Right lobe of liver (tissue), 6 donors: ENCODE results near the gene LY86. TPM values are rescaled to one million over a fixed set of nuclear protein-coding genes. Genes with fewer than 3 reads are reported as not detected.

ENCODE experiments used
- ATAC-seq, 4 donors: fragments of 200-7000 bp; cut with Tn5 transposase; one replicate each; pipeline ENCODE4 v1.9.1; 2020; ENCODE audit warnings: mild to moderate bottlenecking in 4 of 4, moderate library complexity in 4 of 4
- DNase-seq, 3 donors: peaks; one replicate each; pipeline ENCODE4 v3.0.0-alpha.2; 2020
- H3K27ac ChIP-seq, 3 donors: fragments of 200-600 bp; one replicate each; pipeline ENCODE4 v1.8.0; 2022
- H3K27me3 ChIP-seq, 2 donors: fragments of 200-600 bp; one replicate each; pipeline ENCODE4 v1.8.0; 2022
- H3K36me3 ChIP-seq, 4 donors: fragments of 200-600 bp; sonication (generic) in 1 of 4; one replicate each; pipeline versions ENCODE4 v1.5.1 to v1.8.0; 2017 to 2022; ENCODE audit warnings: control low read depth in 1 of 4
- H3K4me1 ChIP-seq, 4 donors: fragments of 200-600 bp; sonication (generic) in 1 of 4; one replicate each; pipeline versions ENCODE4 v1.5.1 to v1.8.0; 2017 to 2022; ENCODE audit warnings: control low read depth in 1 of 4
- H3K4me3 ChIP-seq, 3 donors: fragments of 200-600 bp; one replicate each; pipeline ENCODE4 v1.8.0; 2022
- H3K9me3 ChIP-seq, 4 donors: fragments of 200-600 bp; sonication (generic) in 1 of 4; one replicate each; pipeline versions ENCODE4 v1.5.1 to v1.8.0; 2017 to 2022; ENCODE audit warnings: control low read depth in 1 of 4
- POLR2A ChIP-seq: fragments of 450-650 bp; IDR thresholded peaks from one replicate; pipeline ENCODE4 v1.6.1; 2017; ENCODE audit warnings: antibody characterized with exemption, mild to moderate bottlenecking
- WGBS: methylation state at CpG from one replicate; pipeline ENCODE4 v1.1.6; 2018; ENCODE audit warnings: low coverage, low lambda C conversion rate; ENCODE audit not compliant: insufficient coverage; ENCODE audit errors: missing lambda C conversion rate; 5-methylcytosine and 5-hydroxymethylcytosine counted together
- intact Hi-C, 2 donors: fragments of 100-400 bp; cut with DNase I; formaldehyde crosslinking; loops; one replicate each; pipeline versions ENCODE4 v1.11.2 to v1.14.1; 2022
- total RNA-seq, 6 experiments: library from RNA; depleted of rRNA in 2 of 6; stranded (reverse); fragments of >200 nt in 2 of 6; fragmentation: NEBNext Ultra II Directional in 3 of 6; extraction: Animal tissue kit (Norgen Biotek cat#: 25700) in 3 of 6; gene quantifications; one replicate each; pipeline versions ENCODE4 v1.1.0 to v1.2.4, GENCODE V29; 2016 to 2023
- TF ChIP-seq, protein P1 (sequence below), 4 donors: fragments of 200-600 bp in 3 of 4; fragments of 450-650 bp in 1 of 4; IDR thresholded peaks; one replicate each; pipeline versions ENCODE4 v1.5.1 to v1.8.0; 2016 to 2022; ENCODE audit warnings: antibody characterized with exemption in 4 of 4, mild to moderate bottlenecking in 2 of 4
- donor health status: DM: no; HTN: yes; CAD: no.
- donor health status: DM: no; HTN: no; CAD: no.
- donor health status: DM: no; HTN: no; CAD: no.
- donor health status: DM: no; HTN: yes; CAD: no.
- donor health status: DM: no; HTN: yes; CAD: no.

Gene LY86
- total RNA-seq, 6 experiments from 2014 or later, result 1.2 to 4.3 (median 2.4) TPM

DNA sequence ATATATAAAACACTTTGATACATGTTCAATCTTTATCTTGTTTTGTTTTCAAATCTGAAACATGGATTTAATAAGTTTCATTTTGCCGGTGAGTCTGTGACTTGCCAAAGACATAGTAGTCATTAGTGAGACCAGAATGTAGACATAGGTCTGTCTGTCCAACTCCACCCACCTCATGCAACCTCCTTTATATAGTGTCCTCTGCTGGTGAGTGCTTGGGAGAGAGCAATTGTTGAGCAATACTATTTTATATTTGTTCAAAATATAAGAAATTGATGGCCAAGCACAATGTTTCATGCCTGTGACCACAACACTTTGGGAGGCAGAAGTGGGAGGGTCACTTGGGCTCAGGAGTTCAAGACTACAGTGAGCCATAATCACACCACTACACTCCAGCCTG, 10.8 kb upstream of the LY86 start:
- WGBS, result 67% methylated on average over 1 of the region's 1 CpG
- H3K27me3 ChIP-seq, result no peaks in the 10 kb centered on the region
- no peaks in the 10 kb centered on the region for H3K36me3 ChIP-seq
- H3K4me3 ChIP-seq, result no peak overlapping the region
- no peaks in the 10 kb centered on the region for H3K9me3 ChIP-seq
- intact Hi-C loops, result no loop called here
- no peak for TF ChIP-seq POLR2A
- TF ChIP-seq, protein P1, sequence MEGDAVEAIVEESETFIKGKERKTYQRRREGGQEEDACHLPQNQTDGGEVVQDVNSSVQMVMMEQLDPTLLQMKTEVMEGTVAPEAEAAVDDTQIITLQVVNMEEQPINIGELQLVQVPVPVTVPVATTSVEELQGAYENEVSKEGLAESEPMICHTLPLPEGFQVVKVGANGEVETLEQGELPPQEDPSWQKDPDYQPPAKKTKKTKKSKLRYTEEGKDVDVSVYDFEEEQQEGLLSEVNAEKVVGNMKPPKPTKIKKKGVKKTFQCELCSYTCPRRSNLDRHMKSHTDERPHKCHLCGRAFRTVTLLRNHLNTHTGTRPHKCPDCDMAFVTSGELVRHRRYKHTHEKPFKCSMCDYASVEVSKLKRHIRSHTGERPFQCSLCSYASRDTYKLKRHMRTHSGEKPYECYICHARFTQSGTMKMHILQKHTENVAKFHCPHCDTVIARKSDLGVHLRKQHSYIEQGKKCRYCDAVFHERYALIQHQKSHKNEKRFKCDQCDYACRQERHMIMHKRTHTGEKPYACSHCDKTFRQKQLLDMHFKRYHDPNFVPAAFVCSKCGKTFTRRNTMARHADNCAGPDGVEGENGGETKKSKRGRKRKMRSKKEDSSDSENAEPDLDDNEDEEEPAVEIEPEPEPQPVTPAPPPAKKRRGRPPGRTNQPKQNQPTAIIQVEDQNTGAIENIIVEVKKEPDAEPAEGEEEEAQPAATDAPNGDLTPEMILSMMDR (IDR thresholded peaks at IDR 0.05), result no peak
- no peak for ATAC-seq
- no peaks in the 10 kb centered on the region for H3K4me1 ChIP-seq
- H3K27ac ChIP-seq, result no peak overlapping the region
- DNase-seq, result no peak

DNA sequence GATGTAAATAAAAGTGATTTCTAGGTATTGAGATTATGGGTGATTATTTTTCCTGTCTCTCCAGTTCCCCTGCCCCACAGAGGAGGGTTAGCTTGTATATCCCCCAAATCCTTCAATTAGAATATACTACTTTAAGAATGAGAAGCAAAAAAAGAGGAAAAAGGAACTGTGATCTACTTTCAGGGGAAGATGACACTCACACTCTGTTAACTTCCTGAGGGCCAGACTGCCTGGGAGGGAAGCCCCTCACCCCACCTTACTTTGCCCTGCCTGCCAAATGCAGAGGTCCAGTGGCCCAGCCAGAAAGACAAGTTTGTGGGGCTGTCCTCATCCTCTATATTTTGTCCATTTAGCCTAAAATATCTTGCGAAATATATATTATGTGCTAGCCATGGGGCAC, 9.2 kb upstream of the LY86 start:
- TF ChIP-seq POLR2A, result no peak
- TF ChIP-seq, protein P1 (IDR thresholded peaks at IDR 0.05), result no peak
- H3K27ac ChIP-seq, result no peak overlapping the region

DNA sequence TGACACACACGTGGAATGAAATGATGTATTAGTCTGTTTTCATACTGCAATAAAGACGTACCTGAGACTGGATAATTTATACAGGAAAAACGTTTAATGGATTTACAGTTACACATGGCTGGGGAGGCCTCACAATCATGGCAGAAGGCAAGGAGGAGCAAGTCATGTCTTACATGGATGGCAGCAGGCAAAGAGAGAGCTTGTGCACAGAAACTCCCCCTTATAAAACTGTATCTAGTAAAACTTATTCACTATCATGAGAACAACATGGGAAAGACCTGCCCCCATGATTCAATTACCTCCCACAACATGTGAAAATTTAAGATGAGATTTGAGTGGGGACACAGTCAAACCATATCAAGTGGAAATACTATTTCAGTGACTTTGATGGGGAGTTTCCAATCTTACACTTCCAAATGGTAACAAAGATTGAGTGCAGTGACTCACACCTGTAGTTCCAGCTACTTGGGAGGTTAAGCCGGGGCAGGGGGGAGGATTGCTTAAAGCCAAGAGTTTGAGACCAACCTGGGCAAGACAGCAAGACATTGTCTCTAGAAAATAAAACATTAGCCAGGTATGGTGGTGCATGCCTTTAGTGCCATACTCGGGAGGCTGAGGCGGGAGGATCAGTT, 8.2 kb upstream of the LY86 start:
- DNase-seq (no peak), ATAC-seq (no peak)
- WGBS, result 63% methylated on average over 6 of the region's 6 CpGs
- Histone ChIP-seq H3K4me1 (no peaks in the 10 kb centered on the region), H3K27ac (no peak overlapping the region), H3K9me3 (no peaks in the 10 kb centered on the region), H3K4me3 (no peak overlapping the region), H3K27me3 (no peaks in the 10 kb centered on the region), H3K36me3 (no peaks in the 10 kb centered on the region)
- intact Hi-C loops, result no loop called here
- TF ChIP-seq, protein P1 (IDR thresholded peaks at IDR 0.05), result no peak
- no peak for TF ChIP-seq POLR2A

More for the DNA sequence above, 9.2 kb upstream of the LY86 start:
- Histone ChIP-seq H3K9me3 (no peaks in the 10 kb centered on the region), H3K27me3 (no peaks in the 10 kb centered on the region), H3K36me3 (no peaks in the 10 kb centered on the region), H3K4me1 (no peaks in the 10 kb centered on the region), H3K4me3 (no peak overlapping the region)
- ATAC-seq (peak in 1 of 4 donors; percentile 14), DNase-seq (no peak)
- intact Hi-C loops, result no loop called here
- WGBS, result 67% methylated on average over 1 of the region's 1 CpG

DNA sequence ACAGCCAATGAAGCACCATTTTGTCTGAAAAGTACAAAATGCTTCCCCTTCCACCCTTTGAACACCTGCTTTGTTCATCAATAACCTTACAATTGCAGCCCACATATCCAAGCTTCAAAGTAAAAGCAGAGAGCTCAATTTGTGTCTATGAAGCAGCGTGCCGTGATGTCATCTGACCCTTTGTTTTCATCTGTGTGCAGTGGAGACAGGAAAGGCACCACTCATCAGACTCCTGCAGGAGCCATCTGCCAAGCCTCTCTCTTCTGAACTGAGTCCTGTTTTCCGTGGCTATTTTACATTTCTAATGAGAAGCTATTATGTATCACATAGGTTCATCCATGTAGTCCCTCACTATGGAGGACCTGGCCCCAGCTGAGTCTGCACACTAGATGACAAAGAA, 7.5 kb upstream of the LY86 start:
- intact Hi-C loops, result no loop called here
- H3K36me3 ChIP-seq, result no peaks in the 10 kb centered on the region
- H3K4me3 ChIP-seq, result no peak overlapping the region
- ATAC-seq, result no peak
- no peaks in the 10 kb centered on the region for H3K4me1 ChIP-seq
- no peaks in the 10 kb centered on the region for H3K27me3 ChIP-seq
- no peaks in the 10 kb centered on the region for H3K9me3 ChIP-seq
- H3K27ac ChIP-seq, result no peak overlapping the region
- WGBS, result 63% methylated on average over 2 of the region's 3 CpGs
- no peak for DNase-seq
- TF ChIP-seq, protein P1 (IDR thresholded peaks at IDR 0.05), result no peak
- TF ChIP-seq POLR2A, result no peak
